Embryonic facial prominence (tissue), 1 donor: ENCODE data around the gene PDXP.
"Not testable (repeated sequence)": the region's sequence is repeated elsewhere in the genome, so short reads cannot be mapped to it uniquely, and the experiment has no call there.

Experiments used
- DNase-seq: peaks from one replicate; pipeline ENCODE4 v3.0.0-alpha.2; 2016; ENCODE audit errors: extremely low spot score

Gene PDXP, protein sequence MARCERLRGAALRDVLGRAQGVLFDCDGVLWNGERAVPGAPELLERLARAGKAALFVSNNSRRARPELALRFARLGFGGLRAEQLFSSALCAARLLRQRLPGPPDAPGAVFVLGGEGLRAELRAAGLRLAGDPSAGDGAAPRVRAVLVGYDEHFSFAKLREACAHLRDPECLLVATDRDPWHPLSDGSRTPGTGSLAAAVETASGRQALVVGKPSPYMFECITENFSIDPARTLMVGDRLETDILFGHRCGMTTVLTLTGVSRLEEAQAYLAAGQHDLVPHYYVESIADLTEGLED

DNA sequence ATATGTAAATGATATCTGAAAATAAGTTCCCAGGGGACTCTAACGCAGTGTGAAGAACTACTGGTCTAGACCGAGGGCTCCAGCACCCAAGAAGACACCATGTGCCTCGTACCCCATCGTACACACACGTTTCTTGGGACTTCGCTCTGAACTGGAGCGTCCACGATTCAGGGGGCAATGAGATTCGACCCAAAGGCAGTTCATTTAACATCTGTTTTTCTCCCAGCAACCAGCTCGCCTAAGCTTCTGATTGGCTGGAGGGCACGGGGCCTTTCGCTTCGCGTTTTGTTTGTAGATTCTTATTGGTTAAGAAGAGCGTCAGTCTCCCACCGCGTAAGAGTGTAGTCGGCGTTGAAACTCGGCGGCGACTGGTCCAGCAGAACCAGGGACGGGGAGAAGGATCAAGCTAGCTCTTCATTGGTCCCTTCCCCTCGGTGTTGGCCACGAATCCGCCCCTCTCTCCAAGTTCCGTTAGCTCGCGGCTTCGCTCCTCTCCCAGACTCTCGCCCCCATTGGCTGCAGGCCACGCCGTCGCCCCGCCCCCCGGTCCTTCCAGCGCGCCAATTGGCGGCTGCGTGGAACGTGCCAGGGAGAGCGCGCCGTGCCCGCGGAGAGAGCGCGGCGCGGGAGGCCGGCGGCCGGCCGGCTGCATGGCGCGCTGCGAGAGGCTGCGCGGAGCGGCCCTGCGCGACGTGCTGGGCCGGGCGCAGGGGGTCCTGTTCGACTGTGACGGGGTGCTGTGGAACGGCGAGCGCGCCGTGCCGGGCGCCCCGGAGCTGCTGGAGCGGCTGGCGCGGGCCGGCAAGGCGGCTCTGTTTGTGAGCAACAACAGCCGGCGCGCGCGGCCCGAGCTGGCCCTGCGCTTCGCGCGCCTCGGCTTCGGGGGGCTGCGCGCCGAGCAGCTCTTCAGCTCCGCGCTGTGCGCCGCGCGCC is at the start of gene PDXP:
Gene PDXP (plus strand): TSS at position 591 of the 933 bp plus-strand sequence. CDS start 60 bp downstream, at position 651.
- peak; percentile 100 for DNase-seq

GRCh38 chr22:37609240-37610152 is 49.0 kb upstream of the PDXP start:
- DNase-seq = no peak

DNA sequence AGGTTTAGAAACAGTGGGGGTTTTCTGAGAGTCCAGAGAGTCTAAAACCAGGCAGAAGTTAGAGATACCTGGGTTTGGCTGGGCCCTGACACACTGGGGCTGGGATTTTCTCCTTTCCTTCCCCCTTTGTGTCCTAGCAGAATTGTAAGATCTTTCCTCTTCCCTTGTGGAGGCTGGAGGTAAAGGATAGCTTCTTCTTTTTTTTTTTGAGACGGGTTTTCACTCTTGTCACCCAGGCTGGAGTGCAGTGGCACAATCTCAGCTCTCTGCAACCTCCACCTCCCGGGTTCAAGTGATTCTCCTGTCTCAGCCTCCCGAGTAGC is 48.4 kb upstream of the PDXP start:
- not testable (repeated sequence) for DNase-seq

GRCh38 chr22:37610480-37611129 is 47.9 kb upstream of the PDXP start:
- DNase-seq = no peak

DNA sequence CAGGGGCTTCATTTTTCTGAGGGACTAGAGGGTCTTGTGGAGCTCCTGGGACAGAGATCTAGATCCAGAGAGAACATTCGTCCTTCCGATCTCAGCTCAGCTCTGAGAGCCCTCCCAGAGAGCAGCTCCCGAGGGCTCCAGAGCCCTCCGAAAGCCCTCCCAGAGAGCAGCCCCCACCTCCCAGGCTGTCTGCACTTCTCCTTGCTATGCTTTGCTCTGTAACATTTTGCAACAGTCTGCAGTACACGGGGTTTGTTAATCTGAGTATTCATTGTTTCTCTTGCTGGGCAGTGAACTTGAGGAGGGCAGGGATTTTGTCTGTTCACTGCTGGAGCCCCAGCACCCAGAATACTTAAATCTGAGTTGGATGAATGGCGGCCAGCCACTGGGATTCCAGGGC is 47.3 kb upstream of the PDXP start:
- no peak for DNase-seq

DNA sequence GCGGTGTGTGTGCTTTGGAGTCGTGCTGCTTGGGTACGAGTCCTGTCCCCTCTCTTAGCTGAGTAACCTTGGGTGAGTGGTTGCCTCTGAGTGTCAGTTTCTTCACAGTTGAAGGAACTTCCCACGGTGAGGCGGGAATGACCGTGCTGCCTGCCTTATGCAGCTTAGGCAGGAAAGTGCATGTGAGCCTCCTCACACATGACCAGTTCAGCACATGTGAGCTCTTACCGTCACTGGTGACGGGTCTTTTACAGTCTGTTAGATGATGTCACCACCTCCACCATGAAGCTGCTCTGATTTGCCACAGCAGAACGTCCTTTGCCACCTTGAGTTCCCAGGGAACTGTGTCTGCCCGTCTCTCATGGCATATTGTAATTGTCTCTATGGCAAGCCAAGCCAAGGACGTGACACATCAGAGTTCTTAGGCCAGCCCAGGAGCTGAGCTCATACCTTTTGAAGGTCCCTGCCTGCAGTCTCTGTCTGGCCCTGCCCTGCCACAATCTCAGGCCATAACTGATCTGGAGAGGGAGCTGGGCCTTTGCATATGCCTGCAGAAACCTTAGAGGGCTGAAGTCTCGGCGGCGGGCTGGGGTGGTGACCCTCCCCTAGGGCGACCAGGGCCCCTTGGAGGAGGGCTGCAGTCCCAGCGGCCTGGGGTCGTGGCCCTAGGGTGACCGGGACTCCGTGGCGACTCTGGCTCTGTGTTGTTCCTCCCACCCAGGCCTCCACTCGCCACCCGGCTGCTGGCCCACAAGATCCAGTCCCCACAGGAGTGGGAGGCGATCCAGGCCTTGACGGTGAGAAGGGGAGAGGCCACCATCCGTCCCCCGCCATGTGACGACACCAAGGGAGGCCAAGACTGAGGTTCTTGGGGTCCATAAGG is 42.1 kb upstream of the PDXP start:
- DNase-seq = no peak

GRCh38 chr22:37617431-37617830 is 41.1 kb upstream of the PDXP start:
- no peak for DNase-seq

GRCh38 chr22:37618072-37618656 is 40.4 kb upstream of the PDXP start:
- no peak for DNase-seq

DNA sequence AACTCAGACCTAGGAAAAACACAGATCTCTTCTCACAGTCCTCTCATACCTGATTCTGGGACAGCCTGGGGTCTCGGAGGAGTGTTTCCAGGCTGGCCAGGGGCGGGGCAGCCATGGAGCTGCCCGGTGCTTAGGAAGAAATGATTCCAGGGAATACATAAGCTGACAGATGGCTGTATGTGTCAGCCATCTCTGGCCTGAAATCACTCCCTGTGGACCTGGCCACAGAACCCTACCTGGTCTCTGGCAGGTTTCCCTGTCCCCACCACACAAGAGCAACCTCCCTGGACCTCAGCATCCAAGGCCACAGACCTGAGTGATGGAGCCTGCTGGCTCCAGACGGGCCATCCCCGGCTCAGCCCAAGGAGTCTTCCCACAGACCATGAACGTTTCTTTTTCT is 39.8 kb upstream of the PDXP start:
- no peak for DNase-seq

GRCh38 chr22:37619991-37620390 is 38.5 kb upstream of the PDXP start:
- DNase-seq = no peak

DNA sequence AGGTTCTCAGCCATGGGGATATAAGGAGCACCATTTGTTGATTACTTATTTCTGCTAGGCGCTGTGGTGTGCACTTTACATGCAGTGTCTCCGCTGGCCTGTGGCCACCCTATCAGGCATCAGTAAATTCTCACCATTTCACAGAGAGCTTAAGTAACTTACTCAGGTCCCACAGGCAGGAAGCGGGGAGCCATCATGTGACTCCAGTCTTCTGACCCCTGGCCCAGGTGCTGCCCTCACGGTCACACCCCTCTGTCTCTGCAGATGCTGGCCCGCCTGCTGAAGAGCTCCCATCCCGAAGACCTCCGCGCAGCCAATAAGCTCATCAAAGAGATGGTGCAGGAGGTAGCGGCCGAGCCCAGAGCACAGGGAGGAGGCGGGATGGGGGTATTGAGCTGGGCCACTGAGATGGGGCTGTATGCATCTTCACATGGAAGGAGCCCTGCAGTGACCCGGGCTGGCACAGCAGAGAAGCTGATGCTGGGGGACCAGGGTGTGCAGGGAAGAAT is 37.1 kb upstream of the PDXP start:
- DNase-seq = no peak

DNA sequence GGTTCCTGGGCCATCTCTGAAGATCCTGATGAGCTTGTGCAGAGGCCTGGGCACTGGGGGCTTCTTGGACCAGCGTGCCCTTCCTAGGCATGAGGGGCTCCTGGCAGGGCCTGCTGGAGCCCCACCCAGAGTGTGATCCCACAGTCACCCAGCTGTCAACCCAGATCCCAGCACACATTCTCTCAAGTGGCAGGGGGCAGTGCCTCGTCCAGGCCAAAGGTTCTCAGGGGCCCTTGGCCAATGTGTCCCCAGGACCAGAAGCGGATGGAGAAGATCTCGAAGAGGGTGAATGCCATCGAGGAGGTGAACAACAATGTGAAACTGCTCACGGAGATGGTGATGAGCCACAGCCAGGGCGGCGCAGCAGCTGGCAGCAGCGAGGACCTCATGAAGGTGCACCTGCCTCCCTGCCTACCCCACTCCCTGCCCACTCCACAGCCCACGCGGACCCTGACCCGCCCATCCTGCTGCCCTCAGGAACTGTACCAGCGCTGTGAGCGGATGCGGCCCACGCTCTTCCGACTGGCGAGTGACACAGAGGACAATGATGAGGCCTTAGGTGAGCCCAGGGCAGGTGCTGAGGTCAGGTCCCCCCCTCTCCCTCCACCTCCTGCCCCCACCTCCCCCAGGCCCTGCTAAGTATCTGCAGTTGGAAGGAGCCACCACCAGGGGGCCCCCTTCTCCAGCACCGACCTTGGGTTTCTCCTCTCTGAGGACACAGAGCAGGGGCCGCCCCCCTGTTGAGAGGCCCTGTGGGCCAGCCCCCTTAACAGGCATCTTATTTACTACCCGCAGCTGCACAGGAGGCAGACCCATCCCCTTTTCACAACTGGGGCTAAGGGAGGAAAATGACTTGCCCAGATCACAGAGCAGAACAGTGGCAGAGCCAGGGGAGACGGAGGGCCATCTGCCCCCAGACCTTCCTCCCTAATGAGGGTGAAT is 35.2 kb upstream of the PDXP start:
- DNase-seq = peak; percentile 45

GRCh38 chr22:37624017-37624365 is 34.5 kb upstream of the PDXP start:
- no peak for DNase-seq

GRCh38 chr22:37624876-37625275 is 33.6 kb upstream of the PDXP start:
- no peak for DNase-seq

DNA sequence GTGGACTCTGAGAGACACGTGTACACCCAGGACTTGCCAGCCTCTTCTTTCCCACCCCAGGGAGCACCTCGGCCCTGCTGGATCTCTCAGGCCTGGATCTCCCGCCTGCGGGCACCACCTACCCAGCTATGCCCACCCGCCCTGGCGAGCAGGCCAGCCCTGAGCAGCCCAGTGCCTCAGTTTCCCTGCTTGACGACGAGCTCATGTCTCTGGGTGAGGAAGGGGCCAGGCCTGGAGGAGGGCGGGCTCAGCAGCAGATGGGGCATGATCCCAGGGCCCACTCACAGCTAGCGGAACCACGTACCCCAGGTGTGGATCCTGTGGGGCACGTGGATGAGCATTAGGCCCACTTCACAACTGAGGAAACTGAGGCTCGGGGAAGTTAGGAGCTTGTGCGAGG is 32.8 kb upstream of the PDXP start:
- no peak for DNase-seq

GRCh38 chr22:37626144-37626543 is 32.4 kb upstream of the PDXP start:
- no peak for DNase-seq

DNA sequence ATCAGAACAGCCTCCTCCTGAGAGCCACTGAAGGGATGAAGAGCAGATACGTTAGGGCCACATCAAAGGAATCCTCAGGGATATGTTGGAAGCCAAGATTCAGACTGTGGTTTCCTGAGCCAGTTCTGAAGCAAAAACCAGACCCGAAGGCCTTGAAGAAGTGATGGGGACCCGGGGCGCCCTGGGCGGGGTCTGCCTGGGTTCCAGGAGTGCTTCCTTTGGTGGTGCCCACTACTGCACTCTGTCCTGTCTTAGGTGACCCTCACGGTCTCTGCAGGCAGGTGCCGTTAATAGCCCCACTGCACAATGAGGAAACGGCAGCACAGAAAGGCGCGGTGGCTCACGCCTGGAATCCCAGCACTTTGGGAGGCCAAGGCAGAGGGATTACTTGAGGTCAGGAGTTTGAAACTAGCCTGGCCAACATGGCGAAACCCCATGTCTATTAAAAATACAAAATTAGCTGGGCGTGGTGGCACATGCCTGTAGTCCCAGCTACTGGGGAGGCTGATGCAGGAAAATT is 31.9 kb upstream of the PDXP start:
- DNase-seq = no peak

GRCh38 chr22:37627121-37627520 is 31.4 kb upstream of the PDXP start:
- DNase-seq = no peak

DNA sequence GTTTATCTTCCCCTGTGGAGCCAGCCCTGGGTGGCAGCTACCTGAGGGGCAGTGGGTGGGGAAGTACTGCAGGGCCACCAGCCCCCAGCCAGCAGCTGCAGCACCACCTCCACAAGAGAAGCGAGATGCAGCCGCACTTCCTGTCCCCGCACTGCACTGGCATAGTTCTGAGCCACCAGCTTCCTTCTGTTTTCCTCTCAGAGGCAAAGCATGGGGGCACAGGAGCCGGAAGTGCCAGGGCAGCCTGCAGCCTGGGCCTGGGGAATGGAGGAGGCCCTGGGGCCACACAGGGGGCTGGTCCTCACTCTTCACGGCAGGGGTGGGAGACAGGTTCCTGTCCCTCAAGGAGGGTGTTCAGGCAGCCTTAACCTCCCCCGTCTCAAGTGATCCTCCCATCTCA is 31.0 kb upstream of the PDXP start:
- DNase-seq = no peak
